ENCODE results near the gene MPP3. TPM values are rescaled to one million over a fixed set of nuclear protein-coding genes. Genes with fewer than 3 reads are reported as not detected.
"Not testable (repeated sequence)": the region's sequence is repeated elsewhere in the genome, so short reads cannot be mapped to it uniquely, and the experiment has no call there.

Gene MPP3
- total RNA-seq, 1 experiment from 2014 or later = 5.7 TPM

DNA sequence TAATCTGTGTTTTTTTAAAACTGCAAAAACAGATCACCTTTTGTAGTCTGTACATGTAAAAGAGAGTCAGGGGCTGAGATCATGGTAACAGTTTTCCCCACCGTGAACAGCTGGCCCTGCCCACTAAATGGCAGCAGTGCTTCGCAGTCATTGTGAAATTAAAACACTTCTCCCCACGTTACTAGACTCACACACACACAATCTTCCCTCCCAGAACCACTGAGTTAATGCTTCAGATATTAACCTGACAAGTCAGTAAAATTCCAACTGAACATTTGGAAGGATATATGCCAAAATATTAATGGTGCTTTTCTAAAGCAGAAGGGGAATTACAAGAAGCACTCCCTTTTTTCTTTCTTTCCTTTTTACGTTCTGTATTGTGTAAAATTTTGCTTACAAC, 12.8 kb upstream of the MPP3 start:
- intact Hi-C loops (cut with micrococcal nuclease; ENCODE audit: unreplicated experiment) = no loop called here
- DNase-seq (ENCODE audit: low spot score) = no peak
- Histone ChIP-seq H3K36me3 (ENCODE audit: insufficient read depth, low read length, poor library complexity, severe bottlenecking) (no peaks in the 10 kb centered on the region), H3K27me3 (replicated peaks; ENCODE audit: insufficient read depth, low read depth, low read length, poor library complexity) (no peaks in the 10 kb centered on the region), H3K4me1 (ENCODE audit: insufficient read depth, low read length, poor library complexity, severe bottlenecking) (no peaks in the 10 kb centered on the region), H3K4me3 (ENCODE audit: low read depth, low read length, poor library complexity, severe bottlenecking) (no peak overlapping the region), H3K9me3 (ENCODE audit: low read depth, low read length, poor library complexity, severe bottlenecking) (no peaks in the 10 kb centered on the region), H3K27ac (ENCODE audit: low read depth, low read length, poor library complexity, severe bottlenecking) (no peak overlapping the region)
- TF ChIP-seq EZH2 (IDR thresholded peaks at IDR 0.05; ENCODE audit: borderline replicate concordance, low read depth, low read length, poor library complexity, severe bottlenecking) = no peak
- TF ChIP-seq, protein P1, sequence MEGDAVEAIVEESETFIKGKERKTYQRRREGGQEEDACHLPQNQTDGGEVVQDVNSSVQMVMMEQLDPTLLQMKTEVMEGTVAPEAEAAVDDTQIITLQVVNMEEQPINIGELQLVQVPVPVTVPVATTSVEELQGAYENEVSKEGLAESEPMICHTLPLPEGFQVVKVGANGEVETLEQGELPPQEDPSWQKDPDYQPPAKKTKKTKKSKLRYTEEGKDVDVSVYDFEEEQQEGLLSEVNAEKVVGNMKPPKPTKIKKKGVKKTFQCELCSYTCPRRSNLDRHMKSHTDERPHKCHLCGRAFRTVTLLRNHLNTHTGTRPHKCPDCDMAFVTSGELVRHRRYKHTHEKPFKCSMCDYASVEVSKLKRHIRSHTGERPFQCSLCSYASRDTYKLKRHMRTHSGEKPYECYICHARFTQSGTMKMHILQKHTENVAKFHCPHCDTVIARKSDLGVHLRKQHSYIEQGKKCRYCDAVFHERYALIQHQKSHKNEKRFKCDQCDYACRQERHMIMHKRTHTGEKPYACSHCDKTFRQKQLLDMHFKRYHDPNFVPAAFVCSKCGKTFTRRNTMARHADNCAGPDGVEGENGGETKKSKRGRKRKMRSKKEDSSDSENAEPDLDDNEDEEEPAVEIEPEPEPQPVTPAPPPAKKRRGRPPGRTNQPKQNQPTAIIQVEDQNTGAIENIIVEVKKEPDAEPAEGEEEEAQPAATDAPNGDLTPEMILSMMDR (conservative IDR thresholded peaks at IDR 0.05; ENCODE audit: low read depth, low read length) = no peak
- CTCF ChIA-PET = interaction anchor here (0.5 to 0.9 kb wide), 4 partner anchors 12 to 292 kb away, joined by 3 to 4 read pairs (median 3); no protein-coding TSS in a partner anchor
- POLR2A ChIA-PET (ENCODE audit: low non-redundant PET) = no interaction called here
- no TSS peak for BruUV-seq (replicated peaks)

DNA sequence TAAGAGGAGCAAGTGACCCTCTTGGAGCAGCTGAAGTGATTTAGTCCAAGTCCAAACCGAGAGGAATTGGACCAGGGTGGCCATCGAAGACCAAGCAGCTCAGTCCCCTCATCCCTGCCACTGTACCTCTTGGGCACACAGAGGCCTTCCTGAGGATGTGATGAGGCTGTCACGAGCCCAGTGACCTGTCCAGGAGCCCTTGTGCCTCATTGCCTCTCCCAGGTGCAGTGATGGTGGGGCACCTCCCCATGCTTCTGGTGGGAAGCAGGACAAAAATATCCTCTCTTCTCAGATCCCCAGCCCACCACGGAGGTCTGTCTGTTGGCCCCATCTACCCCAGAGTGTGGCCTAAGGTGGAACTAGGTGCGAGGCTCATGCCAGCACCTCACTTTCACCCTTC, 11.3 kb upstream of the MPP3 start:
- Histone ChIP-seq H3K36me3 (ENCODE audit: insufficient read depth, low read length, poor library complexity, severe bottlenecking) (no peaks in the 10 kb centered on the region), H3K4me3 (ENCODE audit: low read depth, low read length, poor library complexity, severe bottlenecking) (no peak overlapping the region), H3K9me3 (ENCODE audit: low read depth, low read length, poor library complexity, severe bottlenecking) (no peaks in the 10 kb centered on the region), H3K4me1 (ENCODE audit: insufficient read depth, low read length, poor library complexity, severe bottlenecking) (no peaks in the 10 kb centered on the region), H3K27me3 (replicated peaks; ENCODE audit: insufficient read depth, low read depth, low read length, poor library complexity) (no peaks in the 10 kb centered on the region), H3K27ac (ENCODE audit: low read depth, low read length, poor library complexity, severe bottlenecking) (no peak overlapping the region)
- no TSS peak for BruUV-seq (replicated peaks)
- no peak for DNase-seq (ENCODE audit: low spot score)
- intact Hi-C loops (cut with micrococcal nuclease; ENCODE audit: unreplicated experiment) = no loop called here
- POLR2A ChIA-PET (ENCODE audit: low non-redundant PET) = no interaction called here
- no peak for TF ChIP-seq EZH2 (IDR thresholded peaks at IDR 0.05; ENCODE audit: borderline replicate concordance, low read depth, low read length, poor library complexity, severe bottlenecking)
- TF ChIP-seq, protein P1 (conservative IDR thresholded peaks at IDR 0.05; ENCODE audit: low read depth, low read length) = no peak
- CTCF ChIA-PET = no interaction called here

DNA sequence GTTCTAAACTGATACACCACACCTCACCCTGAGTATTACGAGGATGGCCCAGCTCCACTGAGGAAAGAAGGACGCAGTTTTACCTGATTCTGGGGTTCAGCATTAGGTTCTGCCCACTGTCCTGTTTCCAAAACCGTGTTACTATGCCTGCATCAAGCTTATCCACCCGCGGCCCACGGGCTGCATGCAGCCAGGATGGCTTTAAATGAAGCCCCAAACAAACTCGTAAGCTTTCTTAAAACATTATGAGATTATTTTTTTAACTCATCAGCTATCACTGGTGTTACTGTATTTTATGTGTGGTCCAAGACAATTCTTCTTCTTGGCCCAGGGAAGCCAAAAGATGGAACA, 10.0 kb upstream of the MPP3 start:
- Histone ChIP-seq H3K4me1 (ENCODE audit: insufficient read depth, low read length, poor library complexity, severe bottlenecking) (no peaks in the 10 kb centered on the region), H3K4me3 (ENCODE audit: low read depth, low read length, poor library complexity, severe bottlenecking) (no peak overlapping the region), H3K27me3 (replicated peaks; ENCODE audit: insufficient read depth, low read depth, low read length, poor library complexity) (no peaks in the 10 kb centered on the region), H3K27ac (ENCODE audit: low read depth, low read length, poor library complexity, severe bottlenecking) (no peak overlapping the region), H3K9me3 (ENCODE audit: low read depth, low read length, poor library complexity, severe bottlenecking) (no peaks in the 10 kb centered on the region), H3K36me3 (ENCODE audit: insufficient read depth, low read length, poor library complexity, severe bottlenecking) (no peaks in the 10 kb centered on the region)
- CTCF ChIA-PET = no interaction called here
- no TSS peak for BruUV-seq (replicated peaks)
- intact Hi-C loops (cut with micrococcal nuclease; ENCODE audit: unreplicated experiment) = no loop called here
- no peak for DNase-seq (ENCODE audit: low spot score)
- no peak for TF ChIP-seq EZH2 (IDR thresholded peaks at IDR 0.05; ENCODE audit: borderline replicate concordance, low read depth, low read length, poor library complexity, severe bottlenecking)
- TF ChIP-seq, protein P1 (conservative IDR thresholded peaks at IDR 0.05; ENCODE audit: low read depth, low read length) = no peak
- POLR2A ChIA-PET (ENCODE audit: low non-redundant PET) = no interaction called here

DNA sequence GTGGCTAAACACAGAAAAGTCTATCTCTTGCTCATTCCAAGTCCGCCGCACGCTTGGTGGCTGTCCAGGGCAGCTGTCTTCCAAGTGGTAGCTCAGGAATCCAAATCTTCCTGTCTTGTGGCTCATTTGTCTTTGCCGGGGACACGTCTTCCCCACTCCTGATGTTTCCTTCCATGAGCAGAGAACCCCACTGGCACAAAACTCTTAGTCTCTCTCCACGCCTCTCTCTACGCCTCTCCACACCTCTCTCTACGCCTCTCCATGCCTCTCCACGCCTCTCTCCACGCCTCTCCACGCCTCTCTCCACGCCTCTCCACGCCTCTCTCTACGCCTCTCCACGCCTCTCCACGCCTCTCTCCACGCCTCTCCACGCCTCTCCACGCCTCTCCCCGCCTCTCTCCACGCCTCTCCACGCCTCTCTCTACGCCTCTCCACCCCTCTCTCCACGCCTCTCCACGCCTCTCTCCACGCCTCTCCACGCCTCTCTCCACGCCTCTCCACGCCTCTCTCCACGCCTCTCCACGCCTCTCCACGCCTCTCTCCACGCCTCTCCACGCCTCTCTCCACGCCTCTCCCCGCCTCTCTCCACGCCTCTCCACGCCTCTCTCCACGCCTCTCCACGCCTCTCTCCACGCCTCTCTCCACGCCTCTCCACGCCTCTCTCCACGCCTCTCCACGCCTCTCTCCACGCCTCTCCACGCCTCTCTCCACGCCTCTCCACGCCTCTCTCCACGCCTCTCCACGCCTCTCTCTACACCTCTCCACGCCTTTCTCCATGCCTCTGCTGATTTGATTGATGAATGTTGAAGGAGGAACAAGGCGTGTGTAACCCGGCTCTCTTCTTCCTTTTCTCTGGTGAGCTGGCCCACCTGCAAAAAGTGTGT, 9.4 kb upstream of the MPP3 start:
- BruUV-seq (replicated peaks); H3K27ac ChIP-seq (ENCODE audit: low read depth, low read length, poor library complexity, severe bottlenecking); H3K4me1 ChIP-seq (ENCODE audit: insufficient read depth, low read length, poor library complexity, severe bottlenecking); H3K36me3 ChIP-seq (ENCODE audit: insufficient read depth, low read length, poor library complexity, severe bottlenecking); H3K9me3 ChIP-seq (ENCODE audit: low read depth, low read length, poor library complexity, severe bottlenecking); POLR2A ChIA-PET (ENCODE audit: low non-redundant PET); H3K4me3 ChIP-seq (ENCODE audit: low read depth, low read length, poor library complexity, severe bottlenecking); H3K27me3 ChIP-seq (replicated peaks; ENCODE audit: insufficient read depth, low read depth, low read length, poor library complexity); intact Hi-C loops (cut with micrococcal nuclease; ENCODE audit: unreplicated experiment); CTCF ChIA-PET: not testable (repeated sequence)
- peak; percentile 49 for DNase-seq (ENCODE audit: low spot score)

All from A673 (cell line).